ENCODE data around the gene HSPB7. TPM values are rescaled to one million over a fixed set of nuclear protein-coding genes. Genes with fewer than 3 reads are reported as not detected.
A peak's percentile ranks its signal among the peaks of the same experiment; 100 is the strongest.

The HSPB7 gene
- total RNA-seq, 1 experiment from 2014 or later: not detected

DNA sequence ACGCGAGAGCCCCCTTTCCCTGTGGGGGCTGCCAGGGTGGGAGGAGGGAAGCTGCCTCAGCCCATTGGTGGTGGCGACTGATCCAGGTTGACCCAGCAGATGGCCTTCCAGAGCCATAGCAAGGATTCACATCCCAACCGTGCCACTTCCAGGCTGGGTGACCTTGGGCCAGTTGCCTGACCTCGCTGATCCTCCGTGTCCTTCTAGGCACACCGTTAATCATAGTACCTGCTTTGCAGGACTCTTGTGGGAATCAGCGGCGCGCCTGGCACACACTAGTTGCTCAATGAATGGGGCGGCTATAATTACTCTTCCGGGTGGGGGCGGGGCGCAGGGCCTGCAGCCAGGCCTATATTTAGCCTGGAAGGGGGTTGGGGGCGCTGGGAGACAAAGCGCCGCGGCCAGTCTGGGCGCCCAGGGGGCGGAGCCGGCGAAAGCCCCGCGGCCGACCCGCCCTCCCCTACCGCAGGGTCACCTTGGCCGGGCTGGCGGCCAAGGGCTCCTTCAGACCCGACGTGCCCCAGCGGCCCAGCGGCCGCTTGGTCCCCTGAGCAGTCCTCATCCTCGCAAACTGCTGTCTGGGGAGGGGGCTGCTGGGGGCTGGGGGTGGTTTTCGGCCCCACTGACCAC lies 5.1 kb downstream of the HSPB7 start:
- Histone ChIP-seq H2AFZ (ENCODE audit: low read length) (no peak overlapping the region), H4K5ac (ENCODE audit: insufficient read length, low read depth, low read length) (no peak overlapping the region), H3K4me2 (ENCODE audit: insufficient read depth, insufficient read length, low read length) (peak overlapping the region; percentile 65), H2AK5ac (ENCODE audit: insufficient read length, low read length) (no peak overlapping the region), H3K4me1 (ENCODE audit: insufficient read depth, low read length) (peaks cover 8% of the 10 kb centered on the region; the same call in 1 of the 2 replicates), H3K23ac (ENCODE audit: insufficient read length, low read depth, low read length) (no peak overlapping the region), H3K23me2 (ENCODE audit: insufficient read length, low read depth, low read length, poor library complexity, severe bottlenecking) (no peaks in the 10 kb centered on the region), H3K79me1 (ENCODE audit: insufficient read depth, low read depth, low read length, poor library complexity, severe bottlenecking) (no peaks in the 10 kb centered on the region), H4K20me1 (ENCODE audit: control insufficient read depth, insufficient read depth, insufficient read length) (no peaks in the 10 kb centered on the region), H3K56ac (ENCODE audit: insufficient read length, low read depth, low read length) (no peak overlapping the region), H4K91ac (ENCODE audit: insufficient read length, low read depth, low read length) (no peak overlapping the region), H2BK12ac (ENCODE audit: insufficient read length, low read depth, low read length) (no peak overlapping the region), H3K9ac (ENCODE audit: extremely low read depth, insufficient read length, low read length) (no peak overlapping the region), H3K9me3 (ENCODE audit: control insufficient read depth, low read depth, low read length) (no peaks in the 10 kb centered on the region), H3T11ph (ENCODE audit: low read length) (no peak overlapping the region), H2BK20ac (ENCODE audit: low read depth, low read length, poor library complexity, severe bottlenecking) (no peak overlapping the region), H3K4ac (ENCODE audit: low read depth, low read length) (no peak overlapping the region), H3K14ac (ENCODE audit: insufficient read depth, low read length) (peak overlapping the region; percentile 48), H3K79me2 (ENCODE audit: insufficient read depth, low read length) (no peaks in the 10 kb centered on the region), H4K8ac (replicated peaks; ENCODE audit: insufficient read length, low read depth, low read length) (no peak overlapping the region), H2BK120ac (ENCODE audit: low read depth, low read length, poor library complexity, severe bottlenecking) (no peak overlapping the region), H3K27ac (ENCODE audit: insufficient read length, low read depth, low read length) (no peak overlapping the region), H3K27me3 (ENCODE audit: insufficient read depth, low read length) (no peaks in the 10 kb centered on the region), H3K18ac (ENCODE audit: insufficient read length, low read depth, low read length) (peak overlapping the region; percentile 78), H2BK15ac (ENCODE audit: low read depth, low read length) (no peak overlapping the region), H2BK5ac (ENCODE audit: insufficient read length, low read length) (no peak overlapping the region)
- peaks cover 2% of the 10 kb centered on the region for H3K27me3 Mint-ChIP-seq (ENCODE audit: low read depth)
- peaks cover 24 to 44% of the 10 kb centered on the region in 2 experiments for H3K4me1 Mint-ChIP-seq
- no peak; the same call in 1 of the 3 replicates for TF ChIP-seq CTCF (conservative IDR thresholded peaks at IDR 0.05)
- H3K36me3 Mint-ChIP-seq (ENCODE audit: insufficient read depth in 1 of 3, low read depth in 3 of 3): no peaks in the 10 kb centered on the region
- peak; percentile 93 for DNase-seq
- no peaks in the 10 kb centered on the region for H3K9me3 Mint-ChIP-seq
- peak overlapping the region in 2 of 3 experiments; percentile 64 to 86; a peak in 3 of 7 replicates for H3K27ac Mint-ChIP-seq
- H3K4me3 Mint-ChIP-seq: peak overlapping the region; percentile 52 to 73; a peak in 4 of 5 replicates
- WGBS (ENCODE audit: extremely low coverage, insufficient read length, low lambda C conversion rate): no CpG with 5 or more reads among the region's 36 CpGs
